GM10847 (cell line): ENCODE results near the gene CELF6.

ENCODE experiments used
- POLR2A ChIP-seq: IDR thresholded peaks from 2 replicates; pipeline ENCODE4 v1.6.1; 2011; ENCODE audit not compliant: insufficient read length; ENCODE audit errors: extremely low read depth

Gene CELF6

GRCh38 chr15:72242775-72243370, 77.1 kb downstream of the CELF6 start:
- TF ChIP-seq POLR2A, result no peak

DNA sequence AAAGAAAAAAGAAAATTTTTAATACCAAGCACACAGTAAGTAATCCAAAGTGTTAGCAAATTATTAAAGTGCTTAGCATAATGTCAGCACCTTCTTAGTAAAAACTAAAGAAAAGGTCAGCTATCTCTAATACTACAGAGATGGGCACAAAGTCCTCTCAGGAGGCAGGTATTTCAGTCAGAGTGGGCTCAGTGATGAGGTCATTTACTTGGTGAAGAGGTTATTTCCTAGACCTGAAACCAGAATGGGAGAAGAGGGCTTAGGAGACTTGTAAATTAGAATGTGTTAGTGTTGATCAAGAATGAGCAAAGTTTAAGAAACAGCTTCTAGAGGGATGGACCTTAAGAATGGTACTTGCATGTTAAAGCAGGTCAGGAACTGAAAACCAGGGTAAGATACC, 80.3 kb downstream of the CELF6 start:
- TF ChIP-seq POLR2A, result no peak

DNA sequence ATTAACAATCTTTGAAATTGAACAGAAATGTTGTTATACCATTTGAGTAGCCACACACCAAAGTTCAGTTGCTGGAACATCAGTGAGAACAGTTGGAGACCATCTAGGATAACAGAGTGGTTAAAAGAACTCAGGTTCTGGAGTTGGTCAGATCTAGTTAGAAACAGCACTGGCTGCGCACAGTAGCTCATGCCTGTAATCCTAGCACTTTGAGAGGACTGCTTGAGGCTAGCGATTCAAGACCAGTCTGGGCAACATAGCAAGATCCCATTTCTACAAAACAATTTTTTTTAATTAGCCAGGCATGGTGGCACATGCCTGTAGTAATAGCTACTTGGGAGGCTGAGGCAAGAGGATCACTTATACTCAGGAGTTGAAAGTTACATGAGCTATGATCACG, 81.4 kb downstream of the CELF6 start:
- TF ChIP-seq POLR2A, result no peak

DNA sequence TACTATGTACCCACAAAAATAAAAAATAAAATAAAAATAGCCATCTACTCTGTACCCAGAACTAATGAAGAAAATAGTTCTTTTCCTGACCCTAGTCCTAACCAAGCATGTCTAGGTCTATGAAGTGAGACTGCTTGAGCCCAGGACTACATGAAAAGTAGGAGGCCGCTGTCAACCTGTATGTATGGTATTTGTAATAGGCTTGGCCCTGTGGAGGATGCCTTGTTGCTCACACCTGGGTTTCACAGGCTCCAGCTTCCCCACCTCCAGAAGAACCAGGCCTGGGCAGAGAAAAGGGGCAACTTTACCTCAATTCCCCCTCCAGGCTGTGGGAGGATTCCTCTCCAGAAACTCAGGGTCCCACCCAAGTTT, 82.1 kb downstream of the CELF6 start:
- no peak for TF ChIP-seq POLR2A

DNA sequence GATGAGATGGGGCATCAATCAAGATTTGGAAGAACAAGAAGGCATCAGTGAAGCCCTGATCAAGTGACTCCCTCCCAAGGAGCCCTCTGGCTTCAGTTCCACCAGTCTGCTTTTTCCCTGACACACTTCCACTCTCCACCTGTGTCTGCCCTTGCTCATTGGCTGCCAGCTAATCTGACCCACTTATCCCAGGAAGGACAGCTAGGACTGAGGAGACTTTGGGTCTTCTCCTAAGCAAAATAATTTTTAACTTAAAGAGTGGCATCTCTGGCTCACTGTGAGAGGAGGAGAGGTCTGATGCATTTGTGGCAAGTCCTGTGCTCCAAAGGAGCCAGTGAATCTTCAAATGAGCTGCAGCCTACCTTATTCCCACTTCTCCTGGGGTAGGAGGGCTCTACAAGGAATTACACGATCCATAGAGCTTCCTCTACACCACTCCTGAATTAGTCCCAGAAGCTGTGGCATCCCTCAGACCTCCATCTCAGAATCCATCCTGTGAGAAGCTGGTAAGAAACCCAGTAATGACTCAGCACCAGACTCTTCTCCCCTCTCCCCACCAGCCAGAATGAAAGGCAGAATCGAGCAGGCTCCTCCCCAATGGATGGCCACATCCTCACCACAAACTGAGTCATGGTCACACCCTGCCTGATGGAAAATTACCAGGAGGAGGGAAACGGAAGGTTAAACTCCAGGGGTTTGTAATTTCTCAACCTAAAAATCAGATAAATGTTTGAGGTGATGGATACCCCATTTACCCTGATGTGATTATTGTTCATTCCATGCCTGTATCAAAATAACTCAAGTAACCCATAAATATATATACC, 82.7 kb downstream of the CELF6 start:
- no peak for TF ChIP-seq POLR2A

DNA sequence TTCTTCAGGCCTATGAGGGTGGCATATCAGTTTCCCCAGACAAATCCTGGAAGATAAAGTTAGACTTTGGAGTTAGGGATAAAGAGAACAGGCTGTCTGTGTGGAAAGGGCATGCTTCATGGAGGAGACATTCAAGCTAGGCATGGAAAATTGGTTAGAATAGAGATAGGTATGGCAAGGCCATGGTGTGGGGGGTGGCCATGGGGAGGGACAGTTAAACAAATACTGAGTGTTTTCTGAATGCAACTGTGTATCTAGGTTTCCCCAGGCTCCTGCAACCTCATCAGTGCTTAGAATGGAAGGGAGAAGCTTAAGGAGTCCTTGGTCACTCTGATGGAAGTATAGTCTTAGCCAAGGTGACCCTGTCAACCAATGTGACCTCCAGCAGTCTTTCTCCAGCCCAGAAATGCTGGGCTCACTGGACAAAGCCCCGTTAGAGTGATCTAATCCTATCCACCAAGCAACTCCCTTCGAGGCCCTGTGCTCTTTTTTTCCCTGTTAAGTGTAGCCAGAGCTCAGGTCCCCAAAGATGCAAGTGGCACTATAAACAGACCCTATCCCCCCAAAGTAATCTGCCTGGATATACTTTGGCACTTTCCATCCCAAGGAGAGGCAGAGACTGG, 83.5 kb downstream of the CELF6 start:
- TF ChIP-seq POLR2A, result no peak

GRCh38 chr15:72235298-72235697, 84.7 kb downstream of the CELF6 start:
- no peak for TF ChIP-seq POLR2A
